ENCODE measurements around the gene HDGFL2. TPM values are rescaled to one million over a fixed set of nuclear protein-coding genes. Genes with fewer than 3 reads are reported as not detected.

HDGFL2 gene
- total RNA-seq, 3 donors from 2014 or later: 33.0 to 34.1 (median 33.1) TPM

DNA sequence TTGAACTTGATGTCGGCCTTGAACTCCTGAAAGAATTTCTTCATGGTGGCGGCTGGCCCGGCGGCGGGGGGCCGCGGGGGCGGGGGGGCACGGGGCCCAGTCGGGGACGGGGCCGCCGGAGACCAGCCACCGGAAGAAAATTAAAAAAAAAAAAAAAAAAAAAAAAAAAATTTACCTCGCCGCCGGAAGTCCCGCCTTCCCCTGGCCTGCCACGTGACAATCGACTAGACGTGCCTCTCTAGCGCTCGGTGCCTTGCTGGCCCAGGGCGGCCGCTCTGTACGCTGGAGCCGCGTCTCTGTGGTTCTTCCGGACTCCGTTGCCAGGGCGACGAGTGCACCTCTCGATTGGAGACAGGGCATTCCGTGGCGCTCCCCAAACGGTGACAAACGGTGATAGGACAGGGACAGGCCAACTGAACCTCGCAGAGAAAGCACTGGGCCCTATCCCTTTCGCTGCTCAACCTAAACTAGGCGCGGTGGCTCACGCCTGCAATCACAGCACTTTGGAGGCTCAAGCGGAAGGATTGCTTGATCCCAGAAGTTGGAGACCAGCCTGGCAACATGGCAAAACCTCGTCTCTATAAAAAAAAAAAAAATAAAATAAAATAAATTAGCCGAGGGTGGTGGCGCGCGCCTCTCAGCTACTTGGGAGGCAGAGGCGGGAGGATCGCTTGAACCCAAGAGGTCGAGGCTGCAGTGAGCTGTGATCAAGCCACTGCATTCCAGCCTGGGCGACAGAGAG lies 14.3 kb upstream of the HDGFL2 start, which contains the start of gene UBXN6:
TSS of gene UBXN6 (minus strand) at position 141 of the 742 bp plus-strand sequence. CDS start at position 44, 97 bp downstream.
- peak; percentile 96 to 97 for DNase-seq (ENCODE audit: low spot score in 2 of 2)
- peak within 1 kb of the TSS; percentile 79 to 87 for H3K27ac ChIP-seq
- no peaks in the 10 kb centered on the region for H3K27me3 ChIP-seq
- TF ChIP-seq POLR2AphosphoS5 (IDR thresholded peaks at IDR 0.05): peak; percentile 56 to 67 (median 64)
- TF ChIP-seq POLR2A (IDR thresholded peaks at IDR 0.05): no peak
- H3K4me3 ChIP-seq: peak within 1 kb of the TSS; percentile 75 to 83 (median 76)
- intact Hi-C loops (cut with DNase I; ENCODE audit: low total_unique reads): no loop called here
- H3K36me3 ChIP-seq: no peaks in the 10 kb centered on the region
- H3K4me1 ChIP-seq: peaks cover 0 to 11% of the 10 kb centered on the region in 2 donors
- H3K9me3 ChIP-seq: no peaks in the 10 kb centered on the region

DNA sequence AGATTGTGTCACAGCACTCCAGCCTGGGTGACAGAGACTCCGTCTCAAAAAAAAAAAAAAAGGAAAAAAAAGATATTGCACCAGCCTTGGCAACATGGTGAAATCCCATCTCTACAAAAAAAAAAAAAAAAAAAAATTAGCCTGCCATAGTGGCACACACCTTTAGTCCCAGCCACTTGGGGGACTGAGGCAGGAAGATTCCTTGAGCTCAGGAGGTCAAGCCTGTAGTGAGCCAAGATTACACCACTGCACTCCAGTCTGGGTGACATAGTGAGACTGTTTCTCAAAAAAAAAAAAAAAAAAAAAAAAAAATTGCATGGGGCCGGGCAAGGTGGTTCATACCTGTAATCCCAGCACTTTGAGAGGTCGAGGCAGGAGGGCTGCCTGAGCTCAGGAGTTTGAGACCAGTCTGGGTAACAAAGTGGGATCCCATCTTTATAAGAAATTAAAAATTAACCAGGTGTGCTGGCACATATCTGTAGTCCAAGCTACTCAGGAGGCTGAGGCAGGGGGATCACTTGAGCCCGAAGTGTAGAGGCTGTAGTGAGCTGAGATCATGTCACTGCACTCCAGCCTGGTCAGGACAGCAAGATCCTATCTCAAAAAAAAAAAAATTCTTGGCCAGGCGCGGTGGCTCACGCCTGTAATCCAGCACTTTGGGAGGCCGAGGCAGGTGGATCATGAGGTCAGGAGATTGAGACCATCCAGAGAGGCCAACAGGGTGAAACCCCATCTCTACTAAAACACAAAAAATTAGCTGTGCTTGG lies 7.1 kb upstream of the HDGFL2 start:
- no peaks in the 10 kb centered on the region for H3K9me3 ChIP-seq
- DNase-seq (ENCODE audit: low spot score in 2 of 2): no peak
- no peaks in the 10 kb centered on the region for H3K36me3 ChIP-seq
- TF ChIP-seq POLR2A (IDR thresholded peaks at IDR 0.05): no peak
- TF ChIP-seq, protein P1, sequence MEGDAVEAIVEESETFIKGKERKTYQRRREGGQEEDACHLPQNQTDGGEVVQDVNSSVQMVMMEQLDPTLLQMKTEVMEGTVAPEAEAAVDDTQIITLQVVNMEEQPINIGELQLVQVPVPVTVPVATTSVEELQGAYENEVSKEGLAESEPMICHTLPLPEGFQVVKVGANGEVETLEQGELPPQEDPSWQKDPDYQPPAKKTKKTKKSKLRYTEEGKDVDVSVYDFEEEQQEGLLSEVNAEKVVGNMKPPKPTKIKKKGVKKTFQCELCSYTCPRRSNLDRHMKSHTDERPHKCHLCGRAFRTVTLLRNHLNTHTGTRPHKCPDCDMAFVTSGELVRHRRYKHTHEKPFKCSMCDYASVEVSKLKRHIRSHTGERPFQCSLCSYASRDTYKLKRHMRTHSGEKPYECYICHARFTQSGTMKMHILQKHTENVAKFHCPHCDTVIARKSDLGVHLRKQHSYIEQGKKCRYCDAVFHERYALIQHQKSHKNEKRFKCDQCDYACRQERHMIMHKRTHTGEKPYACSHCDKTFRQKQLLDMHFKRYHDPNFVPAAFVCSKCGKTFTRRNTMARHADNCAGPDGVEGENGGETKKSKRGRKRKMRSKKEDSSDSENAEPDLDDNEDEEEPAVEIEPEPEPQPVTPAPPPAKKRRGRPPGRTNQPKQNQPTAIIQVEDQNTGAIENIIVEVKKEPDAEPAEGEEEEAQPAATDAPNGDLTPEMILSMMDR (IDR thresholded peaks at IDR 0.05): no peak
- no peak for TF ChIP-seq POLR2AphosphoS5 (IDR thresholded peaks at IDR 0.05)
- H3K27ac ChIP-seq: no peak overlapping the region
- intact Hi-C loops (cut with DNase I; ENCODE audit: low total_unique reads): no loop called here
- no peak overlapping the region for H3K4me3 ChIP-seq
- no peaks in the 10 kb centered on the region for H3K4me1 ChIP-seq
- no peaks in the 10 kb centered on the region for H3K27me3 ChIP-seq

DNA sequence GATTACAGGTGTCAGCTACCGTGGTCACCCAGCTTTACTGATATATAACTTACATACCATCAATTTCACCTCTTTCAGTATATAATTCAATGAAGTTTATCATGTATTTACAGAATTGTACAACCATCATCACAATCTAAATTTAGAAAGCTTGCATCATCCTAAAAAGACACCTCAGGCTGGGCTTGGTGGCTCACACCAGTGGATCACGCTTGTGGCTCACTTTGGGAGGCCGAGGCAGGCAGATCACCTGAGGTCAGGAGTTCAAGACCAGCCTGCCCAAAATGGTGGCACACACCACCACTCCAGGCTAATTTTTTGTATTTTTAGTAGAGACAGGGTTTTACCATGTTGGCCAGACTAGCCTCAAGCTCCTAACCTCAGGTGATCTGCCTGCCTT lies 4.3 kb upstream of the HDGFL2 start:
- Histone ChIP-seq H3K9me3 (no peaks in the 10 kb centered on the region), H3K4me3 (no peak overlapping the region), H3K4me1 (no peaks in the 10 kb centered on the region), H3K36me3 (no peaks in the 10 kb centered on the region), H3K27me3 (no peaks in the 10 kb centered on the region), H3K27ac (no peak overlapping the region)
- intact Hi-C loops (cut with DNase I; ENCODE audit: low total_unique reads): no loop called here
- TF ChIP-seq, protein P1 (IDR thresholded peaks at IDR 0.05): no peak
- TF ChIP-seq POLR2A (IDR thresholded peaks at IDR 0.05) (no peak), POLR2AphosphoS5 (IDR thresholded peaks at IDR 0.05) (no peak)
- no peak for DNase-seq (ENCODE audit: low spot score in 2 of 2)

DNA sequence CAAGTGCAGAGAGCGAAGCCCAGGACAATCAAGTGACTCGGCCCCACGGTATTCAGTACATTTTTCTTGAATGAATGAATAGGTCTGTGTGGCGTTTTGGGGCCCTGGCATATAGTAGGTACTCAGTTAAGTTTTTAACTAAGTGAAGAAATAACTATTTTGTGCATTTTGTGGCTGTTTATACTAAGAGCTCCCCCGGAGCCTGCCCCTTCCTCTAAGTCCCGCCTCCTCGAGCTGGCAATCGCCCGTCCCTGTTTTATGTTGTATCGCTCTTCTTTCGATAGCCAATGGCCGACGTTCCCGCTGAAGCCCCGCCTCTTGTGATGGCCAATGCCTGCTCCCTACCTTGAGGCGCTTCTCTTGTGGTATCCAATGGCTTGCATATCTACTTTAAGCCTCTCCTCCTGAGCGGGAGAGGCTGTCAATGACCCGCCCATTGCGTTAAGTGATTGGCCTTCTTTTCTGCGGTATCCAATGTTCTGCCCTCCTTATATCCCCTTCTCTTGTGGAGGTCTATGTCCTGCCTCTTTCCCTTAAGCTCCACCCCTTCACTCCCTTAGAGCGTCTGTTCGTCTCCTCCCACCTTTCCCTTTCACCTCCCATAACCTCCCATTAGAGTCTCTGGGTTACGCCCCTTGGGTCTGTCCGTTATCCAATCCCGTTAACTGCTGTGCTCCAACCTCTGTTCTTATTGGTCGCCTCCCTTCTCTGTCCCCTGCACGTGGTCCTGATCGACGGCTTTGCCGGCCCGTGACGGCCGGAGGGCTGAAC lies 509 bp upstream of the HDGFL2 start:
- peak overlapping the region; percentile 95 to 99 (median 97) for H3K4me3 ChIP-seq
- peaks cover 8 to 13% of the 10 kb centered on the region in 2 donors for H3K4me1 ChIP-seq
- intact Hi-C loops (cut with DNase I; ENCODE audit: low total_unique reads): no loop called here
- peak overlapping the region; percentile 83 to 91 for H3K27ac ChIP-seq
- H3K27me3 ChIP-seq: no peaks in the 10 kb centered on the region
- no peaks in the 10 kb centered on the region for H3K9me3 ChIP-seq
- TF ChIP-seq POLR2A (IDR thresholded peaks at IDR 0.05): peak; percentile 53
- TF ChIP-seq POLR2AphosphoS5 (IDR thresholded peaks at IDR 0.05): peak; percentile 65 to 78 (median 71)
- TF ChIP-seq, protein P1 (IDR thresholded peaks at IDR 0.05): no peak
- peak; percentile 98 to 100 for DNase-seq (ENCODE audit: low spot score in 2 of 2)
- H3K36me3 ChIP-seq: no peaks in the 10 kb centered on the region

DNA sequence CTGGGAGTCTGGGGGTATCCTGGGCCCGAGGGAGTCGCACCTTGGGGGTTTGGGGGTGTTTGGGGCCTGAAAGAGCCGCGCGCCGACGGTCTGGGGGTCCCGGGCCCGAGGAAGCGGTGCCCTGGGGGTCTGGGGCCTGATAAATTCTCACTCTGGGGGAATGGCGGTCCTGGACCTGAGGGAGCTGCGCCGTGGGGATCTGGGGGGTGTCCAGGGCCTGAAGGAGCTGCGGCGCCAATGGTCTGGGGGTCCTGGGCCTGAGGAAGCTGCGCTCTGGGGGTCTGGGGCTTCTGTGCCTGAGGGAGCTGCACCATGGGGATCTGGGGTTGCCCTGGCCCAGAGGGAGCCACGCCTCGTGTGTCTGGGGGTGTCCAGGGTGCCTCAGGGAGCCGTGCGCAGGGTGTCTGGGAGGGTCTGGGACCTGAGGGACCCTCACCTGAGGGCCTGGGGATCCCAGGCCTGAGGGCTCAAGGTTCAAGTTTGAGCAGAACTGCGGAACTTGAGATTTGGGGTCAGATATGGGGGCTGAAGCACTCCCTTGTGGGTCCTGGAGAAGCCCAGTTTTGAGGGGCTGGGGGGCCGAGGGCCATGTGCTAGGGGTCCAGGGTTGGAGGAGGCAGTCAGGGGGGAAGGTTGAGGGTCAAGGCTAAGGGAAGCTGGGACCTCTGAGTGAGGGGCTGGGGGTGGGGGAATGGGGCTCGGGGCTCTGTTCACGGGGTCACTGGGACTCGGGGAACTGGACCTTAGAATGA lies 1.1 kb downstream of the HDGFL2 start:
- no peak for DNase-seq (ENCODE audit: low spot score in 2 of 2)
- intact Hi-C loops (cut with DNase I; ENCODE audit: low total_unique reads): no loop called here
- H3K4me3 ChIP-seq: peak overlapping the region; percentile 95 to 99 (median 97)
- H3K36me3 ChIP-seq: no peaks in the 10 kb centered on the region
- H3K4me1 ChIP-seq: peaks cover 8 to 13% of the 10 kb centered on the region in 2 donors
- H3K27me3 ChIP-seq: no peaks in the 10 kb centered on the region
- peak overlapping the region; percentile 44 to 48 for H3K27ac ChIP-seq
- H3K9me3 ChIP-seq: no peaks in the 10 kb centered on the region
- TF ChIP-seq POLR2AphosphoS5 (IDR thresholded peaks at IDR 0.05): no peak
- no peak for TF ChIP-seq POLR2A (IDR thresholded peaks at IDR 0.05)
- TF ChIP-seq, protein P1 (IDR thresholded peaks at IDR 0.05): no peak

Data from breast epithelium (tissue), 4 donors.